AG04450 (cell line): Measurements from ENCODE around the gene MUTYH. TPM values are rescaled to one million over a fixed set of nuclear protein-coding genes. Genes with fewer than 3 reads are reported as not detected.

Experiments used
- CTCF ChIA-PET: fragments of 300-600, 350-600 bp; formaldehyde crosslinking; extraction: SDS; loops from one replicate; lab custom pipeline; 2022; ENCODE audit warnings: antibody characterized with exemption, inconsistent platforms; lab: Charles Lee
- POLR2A ChIA-PET: fragments of 350-600 bp; formaldehyde crosslinking; extraction: SDS; loops from one replicate; lab custom pipeline; 2021; ENCODE audit warnings: antibody characterized with exemption, inconsistent platforms; lab: Yijun Ruan, JAX
- DNase-seq: peaks from one replicate; pipeline ENCODE4 v3.0.0-alpha.2; 2011; ENCODE audit warnings: low read depth, low spot score
- H3K27ac ChIP-seq: one replicate; pipeline ENCODE4 v1.5.1; 2012; ENCODE audit warnings: low read depth, low read length, control low read depth
- H3K27me3 ChIP-seq: one replicate; pipeline ENCODE4 v1.6.0; 2012; ENCODE audit warnings: low read length; ENCODE audit not compliant: control insufficient read depth, insufficient read depth
- H3K4me3 ChIP-seq: 2 replicates; pipeline ENCODE4 v1.5.1; 2011; ENCODE audit warnings: mild to moderate bottlenecking, low read depth, low read length, control low read depth
- H3K9me3 ChIP-seq: 2 replicates; pipeline ENCODE4 v1.5.1; 2012; ENCODE audit warnings: low read length; ENCODE audit not compliant: control insufficient read depth, insufficient read depth
- polyA plus RNA-seq: library from polyadenylated mRNA; depleted of rRNA; stranded (reverse); fragments of >200 nt; gene quantifications from 2 replicates; pipeline ENCODE4 v1.2.3, GENCODE V29; 2011
- TF ChIP-seq, protein P1 (sequence below): IDR thresholded peaks from 2 replicates; pipeline ENCODE4 v1.5.1; 2011; ENCODE audit warnings: low read depth, low read length, control low read depth, inconsistent platforms

Gene MUTYH
- polyA plus RNA-seq, 1 experiment: 5.8 TPM

DNA sequence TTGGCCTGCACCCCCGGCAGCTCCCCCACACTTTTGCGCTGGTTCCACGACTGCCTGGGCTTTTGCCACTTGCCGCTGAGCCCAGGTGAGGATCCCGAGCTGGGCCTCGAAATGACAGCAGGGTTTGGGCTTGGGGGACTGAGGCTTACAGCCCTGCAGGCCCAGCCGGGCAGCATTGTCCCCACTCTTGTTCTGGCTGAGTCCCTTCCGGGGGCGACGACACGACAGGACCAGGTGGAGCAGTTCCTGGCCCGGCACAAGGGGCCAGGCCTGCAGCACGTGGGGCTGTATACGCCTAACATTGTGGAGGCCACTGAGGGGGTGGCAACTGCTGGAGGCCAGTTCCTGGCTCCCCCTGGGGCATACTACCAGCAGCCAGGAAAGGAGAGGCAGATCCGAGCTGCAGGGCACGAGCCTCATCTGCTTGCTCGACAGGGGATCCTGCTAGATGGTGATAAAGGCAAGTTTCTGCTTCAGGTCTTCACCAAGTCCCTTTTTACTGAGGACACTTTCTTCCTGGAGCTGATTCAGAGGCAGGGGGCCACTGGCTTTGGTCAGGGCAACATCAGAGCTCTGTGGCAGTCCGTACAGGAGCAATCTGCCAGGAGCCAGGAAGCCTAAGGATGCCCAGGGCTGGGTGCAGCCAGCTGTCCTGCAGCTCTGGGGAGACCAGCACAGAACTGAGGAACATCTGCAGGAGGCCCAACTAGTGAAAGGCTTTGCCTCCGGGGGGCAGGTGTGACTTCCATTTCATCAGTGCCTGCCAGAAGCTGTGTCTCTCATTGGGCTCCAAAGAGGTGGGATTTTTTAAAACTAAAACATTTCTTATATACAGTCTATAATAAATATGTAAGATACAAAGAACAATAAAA lies 12.4 kb downstream of the MUTYH start:
- Histone ChIP-seq H3K27ac (no peak overlapping the region), H3K9me3 (no peaks in the 10 kb centered on the region; the same call in 1 of the 2 replicates), H3K4me3 (no peak overlapping the region), H3K27me3 (no peaks in the 10 kb centered on the region)
- TF ChIP-seq, protein P1, sequence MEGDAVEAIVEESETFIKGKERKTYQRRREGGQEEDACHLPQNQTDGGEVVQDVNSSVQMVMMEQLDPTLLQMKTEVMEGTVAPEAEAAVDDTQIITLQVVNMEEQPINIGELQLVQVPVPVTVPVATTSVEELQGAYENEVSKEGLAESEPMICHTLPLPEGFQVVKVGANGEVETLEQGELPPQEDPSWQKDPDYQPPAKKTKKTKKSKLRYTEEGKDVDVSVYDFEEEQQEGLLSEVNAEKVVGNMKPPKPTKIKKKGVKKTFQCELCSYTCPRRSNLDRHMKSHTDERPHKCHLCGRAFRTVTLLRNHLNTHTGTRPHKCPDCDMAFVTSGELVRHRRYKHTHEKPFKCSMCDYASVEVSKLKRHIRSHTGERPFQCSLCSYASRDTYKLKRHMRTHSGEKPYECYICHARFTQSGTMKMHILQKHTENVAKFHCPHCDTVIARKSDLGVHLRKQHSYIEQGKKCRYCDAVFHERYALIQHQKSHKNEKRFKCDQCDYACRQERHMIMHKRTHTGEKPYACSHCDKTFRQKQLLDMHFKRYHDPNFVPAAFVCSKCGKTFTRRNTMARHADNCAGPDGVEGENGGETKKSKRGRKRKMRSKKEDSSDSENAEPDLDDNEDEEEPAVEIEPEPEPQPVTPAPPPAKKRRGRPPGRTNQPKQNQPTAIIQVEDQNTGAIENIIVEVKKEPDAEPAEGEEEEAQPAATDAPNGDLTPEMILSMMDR: no peak
- no peak for DNase-seq
- ChIA-PET CTCF (interaction anchor here (0.6 to 1.2 kb wide), 2 partner anchors 313 to 314 kb away, joined by 3 to 4 read pairs; no protein-coding TSS in a partner anchor), POLR2A (interaction anchor here (0.6 to 1.8 kb wide), 2 partner anchors 12 to 357 kb away, joined by 3 to 12 read pairs; partner anchors contain the start of genes MUTYH and TOE1)

DNA sequence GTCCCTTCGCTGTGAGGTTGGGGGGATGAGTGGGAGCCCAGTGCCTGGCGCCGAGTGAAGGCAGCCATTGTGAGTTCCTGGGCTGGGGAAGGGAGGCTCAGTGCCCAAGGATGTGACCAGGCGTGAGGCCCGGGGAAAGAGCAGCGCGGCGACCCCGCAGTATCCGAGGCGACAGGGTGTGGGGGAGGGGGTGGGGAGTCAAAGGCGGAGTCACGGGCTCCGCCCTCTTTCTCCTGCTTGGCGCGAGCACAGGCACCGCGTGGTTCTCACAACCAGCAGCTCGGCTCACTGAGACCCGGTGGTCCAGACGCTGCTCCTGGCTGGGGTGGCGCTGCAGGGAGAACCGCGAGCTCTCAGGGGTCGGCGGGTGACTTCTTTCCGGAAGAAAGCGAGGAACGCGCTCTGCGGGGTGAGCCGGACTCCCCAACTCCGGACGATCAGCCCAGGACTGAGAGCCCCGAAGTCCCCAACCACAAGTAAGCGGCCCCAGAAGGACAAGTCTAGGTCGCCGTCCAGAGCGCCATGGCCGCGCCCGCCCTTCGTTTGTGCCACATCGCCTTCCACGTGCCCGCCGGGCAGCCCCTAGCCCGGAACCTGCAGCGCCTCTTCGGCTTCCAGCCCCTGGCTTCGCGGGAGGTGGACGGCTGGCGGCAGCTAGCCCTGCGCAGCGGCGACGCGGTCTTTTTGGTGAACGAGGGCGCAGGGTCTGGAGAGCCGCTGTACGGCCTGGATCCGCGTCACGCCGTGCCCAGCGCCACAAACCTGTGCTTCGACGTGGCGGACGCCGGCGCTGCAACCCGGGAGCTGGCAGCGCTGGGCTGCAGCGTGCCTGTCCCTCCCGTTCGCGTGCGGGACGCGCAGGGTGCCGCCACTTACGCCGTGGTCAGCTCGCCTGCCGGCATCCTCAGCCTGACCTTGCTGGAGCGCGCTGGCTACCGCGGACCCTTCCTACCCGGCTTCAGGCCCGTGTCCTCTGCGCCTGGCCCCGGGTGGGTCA lies 13.3 kb downstream of the MUTYH start, which contains the start of gene HPDL:
TSS of gene HPDL (plus strand) at position 269 of the 997 bp plus-strand sequence. CDS start at position 523, 254 bp downstream.
- H3K9me3 ChIP-seq: no peaks in the 10 kb centered on the region; the same call in 1 of the 2 replicates
- ChIA-PET POLR2A (interaction anchor here (0.5 to 1.8 kb wide), 3 partner anchors 13 to 360 kb away, joined by 3 to 12 read pairs (median 6); partner anchors contain the start of genes MUTYH and TOE1), CTCF (interaction anchor here (0.6 to 1.6 kb wide), 4 partner anchors 14 to 313 kb away, joined by 3 to 7 read pairs (median 4); partner anchors contain the start of gene MUTYH)
- peak within 1 kb of the TSS; percentile 65 for H3K4me3 ChIP-seq
- no peaks in the 10 kb centered on the region for H3K27me3 ChIP-seq
- no peak for DNase-seq
- TF ChIP-seq, protein P1: no peak
- no peak within 1 kb of the TSS for H3K27ac ChIP-seq

DNA sequence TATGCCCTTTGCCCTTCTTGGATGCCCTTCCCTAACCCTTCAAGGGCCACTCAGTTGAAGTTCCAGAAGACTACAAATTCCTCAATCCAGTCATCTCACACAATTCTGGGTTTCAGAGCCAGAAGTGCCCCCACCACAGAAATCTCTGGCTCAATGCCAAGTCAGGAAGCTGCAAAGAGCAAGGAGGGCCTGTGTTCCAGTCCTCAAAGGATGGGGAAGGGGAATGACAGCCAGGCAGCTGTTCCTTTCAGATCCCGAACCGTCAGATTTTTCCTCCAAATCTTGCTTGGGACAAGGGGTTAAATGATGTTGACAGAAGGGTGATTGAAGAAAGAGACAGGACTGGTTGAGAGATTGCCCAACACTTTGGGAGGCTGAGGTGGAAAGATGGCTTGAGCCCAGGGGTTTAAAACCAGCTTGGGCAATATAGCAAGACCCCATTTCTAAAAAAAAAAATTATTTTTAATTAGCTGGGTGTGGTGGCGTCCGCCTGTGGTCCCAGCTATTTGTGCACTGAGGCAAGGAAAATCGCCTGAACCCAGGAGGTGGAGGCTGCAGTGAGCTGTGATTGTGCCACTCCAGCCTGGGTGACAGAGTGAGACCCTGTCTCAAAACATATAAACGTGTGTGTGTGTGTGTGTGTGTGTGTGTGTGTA lies 14.3 kb downstream of the MUTYH start:
- Histone ChIP-seq H3K27ac (no peak overlapping the region), H3K27me3 (no peaks in the 10 kb centered on the region), H3K9me3 (no peaks in the 10 kb centered on the region), H3K4me3 (no peak overlapping the region)
- POLR2A ChIA-PET: interaction anchor here (0.5 to 1.8 kb wide), 2 partner anchors 14 to 360 kb away, joined by 6 to 12 read pairs; partner anchors contain the start of genes MUTYH and TOE1
- TF ChIP-seq, protein P1: no peak
- no peak for DNase-seq
- CTCF ChIA-PET: interaction anchor here (0.9 to 1.6 kb wide), 3 partner anchors 23 to 312 kb away, joined by 3 to 7 read pairs (median 5); no protein-coding TSS in a partner anchor

DNA sequence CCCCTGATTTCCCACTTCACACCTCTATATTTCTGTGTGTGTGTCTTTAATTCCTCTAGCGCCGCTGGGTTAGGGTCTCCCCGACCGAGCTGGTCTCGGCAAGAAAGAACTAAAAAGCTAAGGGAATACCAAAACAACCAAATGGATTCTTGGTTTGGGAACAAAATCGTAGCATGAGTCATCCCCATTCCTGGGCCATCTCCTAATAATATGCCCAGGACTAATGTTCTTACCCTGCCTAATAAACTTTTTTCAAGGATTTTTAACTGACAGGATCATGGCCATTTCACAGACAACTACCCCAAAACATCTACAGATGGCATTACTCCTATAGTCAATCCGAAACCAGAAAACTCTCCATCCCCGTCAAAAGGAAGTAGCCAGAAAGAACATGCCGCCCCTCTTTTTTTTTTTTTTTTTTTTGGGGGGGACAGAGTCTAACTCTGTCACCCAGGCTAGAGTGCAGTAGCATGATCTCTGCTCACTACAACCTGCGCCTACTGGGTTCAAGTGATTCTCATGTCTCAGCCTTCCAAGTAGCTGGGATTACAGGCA lies 17.7 kb downstream of the MUTYH start:
- ChIA-PET CTCF (no interaction called here), POLR2A (interaction anchor here (0.7 kb wide), 1 partner anchor 83 kb away, joined by 3 read pairs; no protein-coding TSS in a partner anchor)
- no peak for DNase-seq
- peaks cover 2% of the 10 kb centered on the region for H3K27me3 ChIP-seq
- no peak overlapping the region for H3K4me3 ChIP-seq
- no peak overlapping the region for H3K27ac ChIP-seq
- H3K9me3 ChIP-seq: no peaks in the 10 kb centered on the region
- TF ChIP-seq, protein P1: no peak
